A549 treated with CpdA at 1 μM for 4 hours (cell line): ENCODE results near the gene ALOX15. TPM values are rescaled to one million over a fixed set of nuclear protein-coding genes. Genes with fewer than 3 reads are reported as not detected.

Experiments
- total RNA-seq: library from RNA; stranded (reverse); fragments of 200-300 nt; extraction: Qiagen RNA extraction; gene quantifications from 5 replicates; pipeline ENCODE4 v1.2.3, GENCODE V29; 2022; ENCODE audit warnings: low read depth

Gene ALOX15, protein sequence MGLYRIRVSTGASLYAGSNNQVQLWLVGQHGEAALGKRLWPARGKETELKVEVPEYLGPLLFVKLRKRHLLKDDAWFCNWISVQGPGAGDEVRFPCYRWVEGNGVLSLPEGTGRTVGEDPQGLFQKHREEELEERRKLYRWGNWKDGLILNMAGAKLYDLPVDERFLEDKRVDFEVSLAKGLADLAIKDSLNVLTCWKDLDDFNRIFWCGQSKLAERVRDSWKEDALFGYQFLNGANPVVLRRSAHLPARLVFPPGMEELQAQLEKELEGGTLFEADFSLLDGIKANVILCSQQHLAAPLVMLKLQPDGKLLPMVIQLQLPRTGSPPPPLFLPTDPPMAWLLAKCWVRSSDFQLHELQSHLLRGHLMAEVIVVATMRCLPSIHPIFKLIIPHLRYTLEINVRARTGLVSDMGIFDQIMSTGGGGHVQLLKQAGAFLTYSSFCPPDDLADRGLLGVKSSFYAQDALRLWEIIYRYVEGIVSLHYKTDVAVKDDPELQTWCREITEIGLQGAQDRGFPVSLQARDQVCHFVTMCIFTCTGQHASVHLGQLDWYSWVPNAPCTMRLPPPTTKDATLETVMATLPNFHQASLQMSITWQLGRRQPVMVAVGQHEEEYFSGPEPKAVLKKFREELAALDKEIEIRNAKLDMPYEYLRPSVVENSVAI
- 0.11 to 0.30 TPM (median 0.28 TPM) in 3 of 5 replicates, not detected in the others for total RNA-seq

GRCh38 chr17:4641297-4642195 is at the start of gene ALOX15:
Gene ALOX15, minus strand, starts transcription at chr17:4641678. Its CDS starts 27 bp downstream, at chr17:4641651.

DNA sequence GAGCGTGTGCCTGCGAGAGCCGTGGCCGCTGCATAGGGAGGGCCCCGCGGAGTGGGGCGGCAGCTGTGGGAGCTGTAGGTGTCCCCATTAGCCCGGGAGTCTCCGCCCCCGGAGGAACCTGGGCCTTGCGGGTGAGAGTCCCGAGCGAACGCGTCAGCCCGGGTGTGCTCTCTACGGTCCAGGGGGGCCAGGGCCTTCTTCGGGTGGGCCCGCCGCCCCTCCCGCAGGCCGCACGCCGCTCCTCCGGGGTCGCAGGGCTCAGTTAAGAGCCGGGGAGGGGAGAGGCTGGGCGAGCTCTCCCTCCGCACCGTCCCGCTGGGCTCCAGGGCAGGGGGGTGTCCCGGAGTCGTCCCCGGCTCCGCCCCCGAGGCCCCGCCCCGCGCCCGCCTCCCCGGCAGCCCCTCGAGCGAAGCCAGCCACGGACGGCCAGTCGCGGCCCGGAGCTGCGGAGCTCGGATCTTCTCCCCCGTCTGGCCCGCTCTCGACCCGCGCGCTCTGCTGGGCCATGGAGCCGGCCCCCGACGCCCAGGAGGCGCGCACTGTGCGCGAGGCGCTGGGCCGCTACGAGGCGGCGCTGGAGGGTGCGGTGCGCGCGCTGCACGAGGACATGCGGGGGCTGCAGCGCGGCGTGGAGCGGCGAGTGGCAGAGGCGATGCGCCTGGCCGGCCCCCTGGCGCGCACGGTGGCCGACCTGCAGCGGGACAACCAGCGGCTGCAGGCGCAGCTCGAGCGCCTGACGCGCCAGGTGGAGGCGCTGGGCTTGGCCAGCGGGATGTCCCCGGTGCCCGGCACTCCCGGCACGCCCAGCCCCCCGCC is 57.2 kb downstream of the ALOX15 start, which contains the start of gene SMTNL2:
Gene SMTNL2 (plus strand): TSS at position 429 of the 816 bp plus-strand sequence. CDS start 77 bp downstream, at position 506.

Other genes starting within 250 kb of the ALOX15 start
- 0.05 TPM in 1 of 5 replicates, not detected in the others for gene SPNS3, start 207.7 kb downstream of the ALOX15 start, total RNA-seq
- 7.3 to 13.9 TPM (median 10.7 TPM) in 5 replicates for gene SPNS2, start 142.8 kb downstream of the ALOX15 start, total RNA-seq
- 102 to 120 TPM (median 113 TPM) in 5 replicates for gene MYBBP1A, start 86.3 kb downstream of the ALOX15 start, total RNA-seq
- gene GGT6, start 81.1 kb downstream of the ALOX15 start, total RNA-seq, result not detected in 5 replicates
- 0.12 to 0.99 TPM (median 0.31 TPM) in 5 replicates for gene SMTNL2, start 57.1 kb downstream of the ALOX15 start, total RNA-seq
- 69.8 to 79.6 TPM (median 75.3 TPM) in 5 replicates for gene PELP1, start 62.5 kb upstream of the ALOX15 start, total RNA-seq
- gene ARRB2, start 69.0 kb upstream of the ALOX15 start, total RNA-seq, result 52.6 to 70.1 TPM (median 59.6 TPM) in 5 replicates
- 42.2 to 45.1 TPM (median 43.9 TPM) in 5 replicates for gene MED11, start 89.8 kb upstream of the ALOX15 start, total RNA-seq
- 0.28 to 1.0 TPM (median 0.46 TPM) in 5 replicates for gene ZMYND15, start 98.2 kb upstream of the ALOX15 start, total RNA-seq
- gene CXCL16, start 98.2 kb upstream of the ALOX15 start, total RNA-seq, result 16.1 to 21.4 TPM (median 18.9 TPM) in 5 replicates
- gene TM4SF5, start 130.2 kb upstream of the ALOX15 start, total RNA-seq, result 0.48 to 0.91 TPM (median 0.65 TPM) in 5 replicates
- gene VMO1, start 144.7 kb upstream of the ALOX15 start, total RNA-seq, result 0.79 to 2.0 TPM (median 1.4 TPM) in 5 replicates
- not detected in 5 replicates for gene GLTPD2, start 147.3 kb upstream of the ALOX15 start, total RNA-seq
- 459 to 524 TPM (median 508 TPM) in 5 replicates for gene PSMB6, start 154.5 kb upstream of the ALOX15 start, total RNA-seq
- gene PLD2, start 165.5 kb upstream of the ALOX15 start, total RNA-seq, result 18.8 to 28.4 TPM (median 23.5 TPM) in 5 replicates
- gene MINK1, start 191.7 kb upstream of the ALOX15 start, total RNA-seq, result 51.5 to 62.4 TPM (median 57.5 TPM) in 5 replicates